DMS53 (cell line): Measurements from ENCODE around the gene HEPHL1.
"Not testable (repeated sequence)": the region's sequence is repeated elsewhere in the genome, so short reads cannot be mapped to it uniquely, and the experiment has no call there.

Source experiments
- DNase-seq: peaks from one replicate; lab custom pipeline; 2025; lab: John Stamatoyannopoulos, UW

The HEPHL1 gene

DNA sequence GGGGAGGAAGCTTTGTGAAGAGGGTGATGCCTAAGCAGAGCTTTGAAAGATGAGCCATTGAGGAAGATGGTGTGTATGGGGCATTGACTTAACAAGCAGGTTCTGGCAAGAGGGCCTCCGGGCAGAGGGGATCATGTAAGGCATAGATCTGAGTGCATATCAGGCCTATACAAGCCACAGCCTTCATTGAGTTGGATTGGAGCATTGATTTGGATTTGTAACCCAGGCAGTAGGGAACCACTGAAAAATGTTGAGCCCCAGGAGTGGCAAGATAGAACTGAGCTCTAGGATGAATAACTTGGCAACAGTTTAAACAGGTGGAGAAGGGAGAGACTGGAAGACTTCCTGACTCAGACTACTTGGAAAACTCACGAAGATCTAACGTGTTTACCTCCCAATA, 128.9 kb downstream of the HEPHL1 start:
- no peak for DNase-seq

DNA sequence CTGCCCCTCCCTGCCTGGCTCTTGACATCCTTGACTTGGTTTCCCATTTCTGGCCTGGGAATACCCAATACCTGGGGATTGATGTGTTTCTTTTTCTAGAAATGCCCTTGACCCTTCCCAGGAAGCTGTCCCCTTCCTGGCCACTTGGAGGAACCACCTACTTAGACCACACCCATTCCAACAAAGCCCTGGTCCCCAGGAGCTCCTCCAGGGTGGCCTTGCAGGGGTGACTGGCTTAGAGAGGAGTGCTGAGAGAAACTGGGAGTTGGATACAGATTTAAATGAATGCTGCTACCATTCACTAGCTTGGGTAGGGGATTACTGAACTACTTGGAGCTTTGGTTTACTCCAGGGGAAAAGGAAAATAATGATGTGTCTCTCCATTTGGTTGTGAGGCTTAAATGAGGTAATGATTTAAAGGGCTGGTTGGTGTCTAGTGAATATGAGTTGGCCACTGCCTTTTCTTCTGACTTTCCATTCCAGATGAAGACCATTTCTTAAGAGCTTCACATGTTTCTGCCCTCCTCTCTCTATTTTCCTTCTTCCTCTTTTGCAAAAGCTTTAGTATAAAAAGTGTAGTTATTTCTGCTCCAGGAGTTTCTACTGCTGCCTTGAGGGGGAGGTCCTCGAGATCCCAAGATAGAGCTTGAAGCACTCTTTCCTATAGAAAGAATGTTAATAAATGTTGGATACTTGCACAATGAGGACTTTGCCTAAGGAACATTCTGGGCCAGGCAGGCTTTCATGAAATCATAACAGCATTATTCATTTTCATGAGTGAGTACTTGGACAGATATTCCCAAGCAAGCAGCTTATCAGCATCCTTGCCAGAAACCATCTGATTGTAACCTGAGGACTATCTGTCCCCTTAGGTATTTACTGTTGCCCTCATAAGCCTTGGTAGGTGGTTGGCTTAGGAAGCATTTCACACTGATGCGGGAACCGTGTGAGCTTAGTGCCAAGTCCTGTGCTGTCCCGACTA, 129.8 kb downstream of the HEPHL1 start:
- DNase-seq: no peak

DNA sequence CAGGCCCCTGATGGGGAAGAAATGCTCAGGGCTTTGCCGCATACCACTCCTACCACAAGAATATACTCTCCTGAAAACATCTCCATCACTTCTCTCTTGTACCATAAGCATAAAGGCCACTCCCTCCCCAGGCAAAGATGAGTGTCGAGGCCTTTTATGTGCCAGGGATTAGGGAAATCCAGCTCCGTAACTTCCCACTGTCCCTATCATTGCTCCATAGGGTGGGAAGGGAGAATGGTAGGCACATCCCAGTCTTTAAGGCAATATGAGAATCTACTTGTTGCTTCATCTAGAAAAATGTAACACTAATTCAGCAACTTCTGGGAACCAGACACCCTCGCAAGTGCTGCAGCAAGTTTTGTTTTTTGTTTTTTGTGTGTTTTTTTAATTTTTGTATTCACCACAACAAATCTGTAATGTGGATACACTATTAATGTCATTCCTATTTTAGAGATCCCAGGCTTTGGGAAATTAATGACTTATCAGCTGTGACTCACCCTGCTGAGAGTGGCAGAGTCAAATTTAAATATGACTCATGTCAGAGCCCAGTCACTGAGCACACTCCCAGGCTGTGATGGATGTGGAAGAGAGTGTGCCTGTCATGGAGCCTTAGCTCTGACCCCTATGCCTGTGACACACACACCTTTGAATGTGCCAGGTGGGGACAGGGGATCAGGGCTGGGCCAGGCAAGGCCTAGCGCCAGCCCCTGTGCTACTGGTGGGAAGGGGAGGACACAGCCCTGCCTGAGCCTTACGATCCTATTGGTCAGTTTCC, 130.9 kb downstream of the HEPHL1 start:
- peak; percentile 90 for DNase-seq

DNA sequence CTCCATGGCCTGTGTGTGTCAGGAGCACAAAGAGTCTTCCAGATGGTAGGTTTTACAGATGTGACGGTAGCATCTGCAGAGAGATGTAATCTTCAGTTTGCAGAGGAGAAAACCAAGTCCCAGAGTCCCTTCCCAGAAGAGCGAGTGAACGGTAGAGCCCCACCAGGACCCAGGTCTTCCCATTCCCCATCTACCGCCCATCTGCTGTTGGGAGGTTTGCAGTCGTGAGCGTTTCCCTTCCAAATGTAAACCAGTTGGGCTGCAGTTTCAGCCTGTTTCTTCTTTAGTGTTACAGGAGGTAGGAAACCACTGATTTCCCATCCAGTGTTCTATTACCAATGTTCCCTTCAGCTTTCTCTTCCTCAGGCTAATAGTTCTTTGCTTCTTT, 131.5 kb downstream of the HEPHL1 start:
- DNase-seq: no peak

DNA sequence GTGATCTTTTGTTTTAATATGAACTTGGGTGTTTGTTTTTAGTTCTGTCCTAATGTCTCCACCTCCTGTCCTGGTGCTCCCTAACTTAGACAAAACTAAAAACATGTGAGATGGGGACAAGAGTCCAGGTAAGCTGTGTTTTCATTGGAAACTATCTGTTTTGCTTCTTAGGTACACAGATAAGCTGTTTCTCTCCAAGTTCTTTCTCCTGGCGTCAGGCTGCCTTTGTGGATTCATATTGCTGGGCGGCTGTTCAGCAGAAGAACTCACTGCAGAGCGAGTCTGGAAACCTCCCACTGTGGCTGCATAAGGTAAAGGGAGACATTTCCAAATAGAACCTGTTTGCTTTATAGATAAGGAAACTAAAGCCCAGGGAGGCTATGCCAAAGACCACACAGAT, 132.2 kb downstream of the HEPHL1 start:
- no peak for DNase-seq

DNA sequence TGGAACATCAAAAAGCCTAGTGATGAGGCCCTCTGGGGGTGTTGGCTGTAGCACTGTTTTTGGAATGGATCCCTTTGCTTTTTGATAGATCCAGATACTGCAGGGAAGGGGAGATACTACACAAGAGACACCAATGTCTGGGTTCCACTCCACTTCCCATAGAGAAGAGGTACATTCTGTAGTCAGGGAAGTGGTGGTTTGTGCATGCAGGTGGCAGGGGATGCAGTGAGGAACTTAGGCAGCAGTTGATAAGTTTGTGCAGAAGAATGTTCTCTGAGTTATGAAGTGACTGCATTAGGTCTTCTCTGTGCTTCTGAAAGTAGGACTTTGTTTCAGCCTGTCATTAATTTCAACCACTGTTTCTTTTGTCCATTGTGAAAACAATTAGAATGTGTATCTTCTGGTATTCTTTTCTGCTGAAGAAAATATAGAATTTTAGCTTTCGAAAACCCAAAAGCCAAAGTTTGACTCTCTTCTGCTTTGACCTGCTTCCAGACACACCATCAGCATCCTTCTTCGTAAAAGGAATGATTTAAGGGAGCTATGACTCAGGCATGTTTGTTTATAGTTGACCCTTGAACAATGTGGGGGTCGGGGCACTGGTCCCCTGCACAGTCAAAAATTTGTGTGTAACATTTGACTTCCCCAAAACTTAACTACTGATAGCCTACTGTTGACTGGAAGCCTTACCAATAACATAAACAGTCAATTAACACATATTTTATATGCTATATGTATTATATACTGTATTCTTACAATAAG, 133.1 kb downstream of the HEPHL1 start:
- no peak for DNase-seq

DNA sequence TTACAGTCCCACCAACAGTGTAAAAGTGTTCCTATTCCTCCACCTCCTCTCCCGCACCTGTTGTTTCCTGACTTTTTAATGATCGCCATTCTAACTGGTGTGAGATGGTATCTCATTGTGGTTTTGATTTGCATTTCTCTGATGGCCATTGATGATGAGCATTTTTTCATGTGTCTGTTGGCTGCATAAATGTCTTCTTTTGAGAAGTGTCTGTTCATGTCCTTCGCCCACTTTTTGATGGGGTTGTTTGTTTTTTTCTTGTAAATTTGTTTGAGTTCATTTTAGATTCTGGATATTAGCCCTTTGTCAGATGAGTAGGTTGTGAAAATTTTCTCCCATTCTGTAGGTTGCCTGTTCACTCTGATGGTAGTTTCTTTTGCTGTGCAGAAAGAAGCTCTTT, 136.2 kb downstream of the HEPHL1 start:
- not testable (repeated sequence) for DNase-seq
